Endothelial cell of umbilical vein (primary cell): Measurements from ENCODE around the gene URM1.

Source experiments
- CTCF ChIP-seq, 2 donors: IDR thresholded peaks; 1 replicate in 1 of 2; 2 replicates in 1 of 2; pipeline ENCODE4 v1.5.1; 2011; ENCODE audit warnings: low read length in 2 of 2, mild to moderate bottlenecking in 2 of 2, moderate library complexity in 2 of 2, control low read depth in 1 of 2, inconsistent platforms in 1 of 2, low read depth in 1 of 2; ENCODE audit not compliant: insufficient read depth in 1 of 2; ENCODE audit errors: extremely low read depth in 1 of 2
- EZH2 ChIP-seq: IDR thresholded peaks from 2 replicates; pipeline ENCODE4 v1.6.1; 2012; ENCODE audit warnings: borderline replicate concordance, low read depth, mild to moderate bottlenecking, moderate library complexity, low read length, inconsistent platforms; ENCODE audit not compliant: severe bottlenecking
- JUN ChIP-seq: IDR thresholded peaks from 2 replicates; pipeline ENCODE4 v1.6.1; 2011; ENCODE audit warnings: borderline replicate concordance, low read depth; ENCODE audit not compliant: insufficient read length, insufficient read depth
- MAX ChIP-seq: IDR thresholded peaks from 2 replicates; pipeline ENCODE4 v1.6.1; 2011; ENCODE audit not compliant: insufficient read depth, insufficient read length
- POLR2A ChIP-seq: IDR thresholded peaks from 2 replicates; pipeline ENCODE4 v1.6.1; 2012; ENCODE audit warnings: low read depth, mild to moderate bottlenecking, control low read depth, low read length
- POLR2AphosphoS5 ChIP-seq: IDR thresholded peaks from 2 replicates; pipeline ENCODE4 v1.6.1; 2012; ENCODE audit warnings: low read depth, mild to moderate bottlenecking, control low read depth, low read length, moderate library complexity; ENCODE audit not compliant: insufficient read depth

DNA sequence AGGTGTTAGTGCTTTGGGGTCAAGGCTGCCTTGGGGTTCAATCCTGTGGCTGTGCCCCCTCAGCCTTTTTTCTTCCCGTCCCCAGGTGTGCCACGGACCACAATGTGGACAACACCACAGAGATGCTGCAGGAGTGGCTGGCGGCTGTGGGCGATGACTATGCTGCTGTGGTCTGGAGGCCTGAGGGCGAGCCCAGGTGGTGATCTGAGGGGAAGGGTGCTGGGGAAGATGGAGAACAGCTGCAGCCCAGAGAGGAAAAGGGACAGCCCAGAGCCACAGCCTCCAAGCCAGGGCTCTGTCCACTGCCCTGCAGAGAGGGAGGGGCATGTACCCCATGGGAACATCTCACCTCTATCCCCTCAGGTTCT is 51.6 kb downstream of the URM1 start:
- TF ChIP-seq POLR2A (no peak), POLR2AphosphoS5 (no peak), CTCF (IDR thresholded peaks at IDR 0.05; ENCODE audit: extremely low read depth in 1 of 2, insufficient read depth in 1 of 2, low read depth in 1 of 2, low read length in 2 of 2) (no peak), JUN (no peak), MAX (no peak), EZH2 (no peak)
